ENCODE data around the gene WDR20. TPM values are rescaled to one million over a fixed set of nuclear protein-coding genes. Genes with fewer than 3 reads are reported as not detected.

WDR20 gene
- total and polyA plus RNA-seq, 2 of the 8 experiments (the other 6 are each of a cell fraction or from before 2014, with no cell fraction given), result 11.2 to 26.7 TPM

DNA sequence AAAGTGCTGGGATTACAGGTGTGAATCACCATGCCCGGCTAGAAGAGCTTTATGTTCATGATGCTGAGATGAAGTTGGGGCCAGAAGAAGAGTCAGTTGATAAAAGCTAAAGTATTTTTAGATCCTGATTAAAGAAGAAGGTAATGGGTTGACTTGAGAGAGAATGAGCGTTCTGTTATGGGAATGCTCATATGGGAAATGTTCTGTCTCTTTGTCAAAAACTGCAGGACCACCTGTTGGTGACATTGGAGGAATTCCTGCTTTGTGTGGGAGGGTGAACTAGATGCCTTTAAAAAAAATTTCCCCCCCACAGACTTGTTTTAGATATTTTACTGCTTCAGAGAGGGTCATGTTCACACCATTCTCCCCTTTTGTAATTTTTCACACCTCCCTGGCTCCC, 6.7 kb downstream of the WDR20 start:
- FAIRE-seq (no peak), DNase-seq (ENCODE audit: low read depth in 1 of 2, low spot score in 2 of 2) (no peak)
- no peak overlapping the region for H2AFZ ChIP-seq (ENCODE audit: low read length)
- no peak overlapping the region for H3K14ac ChIP-seq (ENCODE audit: insufficient read length)
- no peak overlapping the region for H3K4me2 ChIP-seq (ENCODE audit: insufficient read depth in 1 of 2, low read depth in 2 of 2, low read length in 2 of 2)
- no peak overlapping the region for H3K18ac ChIP-seq (ENCODE audit: extremely low read depth, low read length)
- H3K4me3 ChIP-seq (ENCODE audit: extremely low read depth in 1 of 4, insufficient read depth in 2 of 4, low read depth in 3 of 4, low read length in 4 of 4), result no peak overlapping the region
- H2BK5ac ChIP-seq (ENCODE audit: low read depth, low read length), result no peak overlapping the region
- H3K27me3 ChIP-seq (replicated peaks in 1 of 4; ENCODE audit: control insufficient read depth in 3 of 4, extremely low read depth in 1 of 4, insufficient read depth in 3 of 4, low read length in 3 of 4), result no peaks in the 10 kb centered on the region
- no peak overlapping the region for H2BK120ac ChIP-seq (replicated peaks; ENCODE audit: low read depth, low read length)
- no peak overlapping the region for H2BK12ac ChIP-seq (ENCODE audit: low read depth, low read length)
- H2BK20ac ChIP-seq (ENCODE audit: low read length), result no peak overlapping the region
- POLR2A ChIA-PET (ENCODE audit: partially characterized antibody), result no interaction called here
- H3K9ac ChIP-seq (replicated peaks in 1 of 4; ENCODE audit: extremely low read depth in 1 of 4, low read depth in 3 of 4, low read length in 3 of 4), result no peak overlapping the region
- H2BK15ac ChIP-seq (ENCODE audit: low read length), result no peak overlapping the region
- WGBS, 2 experiments (ENCODE audit: extremely low coverage in 1 of 2, insufficient coverage in 1 of 2, insufficient read length in 1 of 2, insufficient replicate concordance in 2 of 2, low coverage in 1 of 2, low lambda C conversion rate in 2 of 2, missing lambda C conversion rate in 1 of 2), result 88% methylated on average over 2 of the region's 2 CpGs; no CpG with 5 or more reads in 1 of the 2 experiments
- H3K79me2 ChIP-seq (ENCODE audit: control insufficient read depth in 1 of 2, insufficient read depth in 2 of 2, low read length in 2 of 2), result peaks cover 6 to 87% of the 10 kb centered on the region in 2 experiments
- H3K4ac ChIP-seq (replicated peaks; ENCODE audit: insufficient read length, low read depth, low read length), result no peak overlapping the region
- peaks cover 5% of the 10 kb centered on the region for H3K79me1 ChIP-seq (ENCODE audit: low read depth, low read length)
- no peaks in the 10 kb centered on the region for H3K9me3 ChIP-seq (ENCODE audit: insufficient read depth in 2 of 2, low read depth in 1 of 2, low read length in 1 of 2)
- H3K27ac ChIP-seq (ENCODE audit: low read depth, low read length), result no peak overlapping the region
- no peaks in the 10 kb centered on the region for H3K23me2 ChIP-seq (ENCODE audit: low read depth, low read length)
- H4K8ac ChIP-seq (ENCODE audit: extremely low read depth, insufficient read depth, low read length), result no peak overlapping the region
- peaks cover 0 to 5% (median 2%) of the 10 kb centered on the region in 4 experiments; a peak in 4 of 7 replicates for H3K4me1 ChIP-seq (replicated peaks in 1 of 4; ENCODE audit: control insufficient read depth in 3 of 4, insufficient read depth in 4 of 4, low read length in 3 of 4)
- CTCF ChIA-PET (ENCODE audit: partially characterized antibody), result interaction anchor here (1.2 to 1.6 kb wide), 2 partner anchors 10 to 13 kb away, joined by 3 read pairs; no protein-coding TSS in a partner anchor
- H3K36me3 ChIP-seq (ENCODE audit: control insufficient read depth in 2 of 4, insufficient read depth in 4 of 4, low read length in 3 of 4), result peaks cover 0 to 3% (median 0%) of the 10 kb centered on the region in 4 experiments; a peak in 1 of 8 replicates
- H2AK5ac ChIP-seq (ENCODE audit: low read depth, low read length), result no peak overlapping the region
- no peak overlapping the region for H4K91ac ChIP-seq (replicated peaks; ENCODE audit: insufficient read length, low read length)
- H4K20me1 ChIP-seq (replicated peaks in 1 of 2; ENCODE audit: control insufficient read depth in 1 of 2, insufficient read depth in 2 of 2, low read length in 2 of 2), result peaks cover 3 to 6% of the 10 kb centered on the region in 2 experiments
- H3K23ac ChIP-seq (ENCODE audit: insufficient read length), result no peak overlapping the region
- H4K5ac ChIP-seq (ENCODE audit: insufficient read length, low read depth, low read length), result no peak overlapping the region
- no peak overlapping the region for H3K56ac ChIP-seq (replicated peaks; ENCODE audit: insufficient read length, low read depth, low read length)
- TF ChIP-seq HDAC6 (IDR thresholded peaks at IDR 0.05; ENCODE audit: low read depth, low read length) (no peak), TAF1 (IDR thresholded peaks at IDR 0.05; ENCODE audit: low read depth, low read length) (no peak), GTF2F1 (IDR thresholded peaks at IDR 0.05; ENCODE audit: borderline replicate concordance, low read depth, low read length) (no peak), KDM4A (IDR thresholded peaks at IDR 0.05; ENCODE audit: low read depth, low read length, severe bottlenecking) (no peak), CTCF (IDR thresholded peaks at IDR 0.05; ENCODE audit: control extremely low read depth in 1 of 3, insufficient read depth in 1 of 3, low read depth in 1 of 3, low read length in 3 of 3) (no peak), TBP (IDR thresholded peaks at IDR 0.05; ENCODE audit: low read depth, low read length) (no peak), EP300 (IDR thresholded peaks at IDR 0.05; ENCODE audit: borderline replicate concordance in 1 of 2, low read depth in 2 of 2, low read length in 2 of 2) (no peak), POU5F1 (IDR thresholded peaks at IDR 0.05; ENCODE audit: low read depth, low read length) (no peak), SRF (IDR thresholded peaks at IDR 0.05; ENCODE audit: low read depth, low read length) (no peak), BACH1 (IDR thresholded peaks at IDR 0.05; ENCODE audit: low read length) (no peak), MAX (IDR thresholded peaks at IDR 0.05) (no peak), SP2 (IDR thresholded peaks at IDR 0.05; ENCODE audit: low read length) (no peak)
